NCI-H2081 (cell line): Measurements from ENCODE around the gene XPR1.
"Not testable (repeated sequence)": the region's sequence is repeated elsewhere in the genome, so short reads cannot be mapped to it uniquely, and the experiment has no call there.

Experiments used
- DNase-seq, 2 experiments: peaks; one replicate each; lab custom pipeline; 2025; lab: John Stamatoyannopoulos, UW

Gene XPR1

GRCh38 chr1:180722586-180722985 is 90.8 kb downstream of the XPR1 start:
- no peak for DNase-seq

DNA sequence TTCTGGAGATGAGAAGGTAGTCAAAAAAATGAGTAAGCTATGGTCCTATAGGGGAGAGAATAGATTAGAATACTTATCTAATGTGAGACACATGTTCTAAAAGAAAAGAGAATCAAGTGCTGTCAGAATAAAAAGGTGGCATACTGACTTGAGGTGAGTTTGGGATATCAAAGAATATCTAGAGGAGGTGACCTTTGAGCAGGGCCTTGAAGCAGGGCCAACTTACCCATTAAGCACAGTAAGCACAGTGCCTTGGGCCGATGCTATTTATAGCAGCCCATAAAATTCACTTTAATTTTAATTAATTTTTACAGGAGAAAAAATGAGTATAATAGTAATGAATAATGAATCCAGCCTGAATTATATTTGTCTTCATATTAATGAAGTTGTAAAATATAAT is 92.2 kb downstream of the XPR1 start:
- no peak for DNase-seq

DNA sequence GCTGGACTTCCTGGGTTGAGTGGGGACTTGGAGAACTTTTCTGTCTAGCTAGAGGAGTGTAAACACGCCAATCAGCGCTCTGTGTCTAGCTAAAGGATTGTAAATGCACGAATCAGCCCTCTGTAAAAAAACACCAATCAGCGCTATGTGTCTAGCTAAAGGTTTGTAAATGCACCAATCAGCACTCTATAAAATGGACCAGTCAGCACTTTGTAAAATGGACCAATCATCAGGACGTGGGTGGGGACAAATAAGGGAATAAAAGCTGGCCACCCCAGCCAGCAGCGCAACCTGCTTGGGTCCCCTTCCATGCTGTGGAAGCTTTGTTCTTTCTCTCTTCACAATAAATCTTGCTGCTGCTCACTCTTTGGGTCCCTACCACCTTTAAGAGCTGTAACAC is 94.2 kb downstream of the XPR1 start:
- not testable (repeated sequence) for DNase-seq

DNA sequence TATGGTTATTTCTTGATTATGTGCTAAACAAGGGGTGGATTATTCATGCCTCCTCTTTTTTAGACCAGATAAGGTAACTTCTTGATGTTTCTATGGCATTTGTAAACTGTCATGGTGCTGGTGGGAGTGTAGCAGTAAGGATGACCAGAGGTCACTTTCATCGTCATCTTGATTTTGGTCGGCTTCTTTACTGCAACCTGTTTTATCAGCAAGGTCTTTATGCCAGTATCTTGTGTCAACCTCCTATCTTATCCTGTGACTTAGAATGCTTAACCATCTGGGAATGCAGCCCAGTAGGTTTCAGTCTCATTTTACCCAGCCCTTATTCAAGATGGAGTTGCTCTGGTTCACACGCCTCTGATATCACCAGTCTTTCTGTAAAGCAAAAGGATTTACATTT is 95.9 kb downstream of the XPR1 start:
- DNase-seq, result not testable (repeated sequence)

- no peak for DNase-seq
Measured at GRCh38 chr1:180728472-180729106, 96.8 kb downstream of the XPR1 start.

DNA sequence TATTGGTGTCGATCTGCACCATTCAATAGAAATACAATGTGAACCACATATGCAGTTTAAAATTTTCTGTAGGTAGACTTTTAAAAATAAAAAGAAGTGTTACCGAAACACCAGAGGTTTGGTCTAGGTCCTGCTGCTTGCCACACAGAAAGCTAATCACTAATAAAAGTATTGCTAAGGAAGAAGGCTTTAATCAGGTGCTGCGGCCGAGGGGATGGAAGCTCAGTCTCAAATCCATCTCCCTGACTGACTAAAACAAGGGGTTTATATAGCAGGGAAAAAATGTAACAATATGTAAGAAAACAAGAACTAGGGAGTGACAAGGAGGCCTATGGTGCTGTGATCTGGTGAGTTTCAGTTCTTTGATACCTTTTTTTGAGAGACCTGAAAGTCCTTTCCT is 99.3 kb downstream of the XPR1 start:
- DNase-seq, result no peak

DNA sequence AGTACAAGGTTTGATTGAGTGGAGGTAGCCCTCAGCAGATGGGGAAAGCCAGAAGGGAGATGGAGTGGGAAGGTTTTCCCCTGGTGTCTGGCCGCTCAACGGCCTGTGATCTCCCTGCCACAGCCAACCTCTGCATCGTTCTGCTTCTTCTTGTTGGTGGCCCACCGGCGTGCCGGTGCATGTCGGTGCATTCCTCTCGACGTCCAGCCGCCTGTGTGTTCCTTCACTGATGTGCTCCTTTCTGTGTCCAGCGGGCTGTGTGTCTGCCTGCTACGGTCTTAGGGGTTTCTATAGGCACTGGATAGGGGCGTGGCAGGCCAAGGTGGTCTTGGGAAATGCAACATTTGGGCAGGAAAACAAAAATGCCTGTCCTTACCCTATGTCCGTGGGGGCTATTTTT is 101.0 kb downstream of the XPR1 start:
- DNase-seq, result no peak

DNA sequence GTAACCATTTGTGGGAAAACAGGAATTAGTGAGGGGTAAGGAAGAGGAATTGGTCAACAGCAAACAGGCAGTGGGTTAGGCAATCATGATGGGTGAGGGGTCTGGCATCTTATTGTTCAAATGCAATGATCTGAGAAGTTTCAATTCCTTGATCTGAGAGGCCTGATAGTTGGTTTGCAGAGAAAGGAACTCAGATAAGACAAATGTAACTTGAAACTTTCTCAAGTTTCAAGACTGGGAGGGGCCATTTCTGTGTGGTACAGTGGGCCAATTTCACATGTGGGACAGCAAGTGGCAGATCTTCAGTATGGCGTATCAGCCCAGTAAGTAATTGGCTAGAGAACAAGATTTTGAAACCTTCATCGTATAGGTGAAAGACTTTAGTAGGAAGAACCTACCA is 102.5 kb downstream of the XPR1 start:
- DNase-seq, result no peak

DNA sequence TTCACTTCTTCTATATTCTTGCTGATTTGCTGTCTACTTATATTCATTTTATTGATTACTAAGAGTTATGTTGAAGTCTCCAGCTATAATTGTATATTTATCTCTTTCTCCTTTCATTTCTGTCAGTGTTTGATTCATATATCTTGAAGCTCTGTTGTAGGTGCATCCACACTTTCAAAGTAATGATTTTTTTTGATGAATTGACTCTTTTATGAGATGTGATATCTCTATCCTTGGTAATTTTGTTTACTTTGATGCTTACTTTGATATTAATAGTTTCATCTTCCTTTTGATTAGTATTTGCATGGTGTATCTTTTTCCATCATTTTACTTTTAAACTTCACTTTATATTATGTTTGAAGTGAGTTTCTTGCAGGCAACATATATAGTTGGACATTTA is 110.8 kb downstream of the XPR1 start:
- DNase-seq, result no peak

- no peak for DNase-seq
Measured at GRCh38 chr1:180743868-180744267, 112.0 kb downstream of the XPR1 start.

- no peak for DNase-seq
Measured at GRCh38 chr1:180745098-180745497, 113.3 kb downstream of the XPR1 start.

- DNase-seq, result no peak
Measured at GRCh38 chr1:180751921-180752320, 120.1 kb downstream of the XPR1 start.

DNA sequence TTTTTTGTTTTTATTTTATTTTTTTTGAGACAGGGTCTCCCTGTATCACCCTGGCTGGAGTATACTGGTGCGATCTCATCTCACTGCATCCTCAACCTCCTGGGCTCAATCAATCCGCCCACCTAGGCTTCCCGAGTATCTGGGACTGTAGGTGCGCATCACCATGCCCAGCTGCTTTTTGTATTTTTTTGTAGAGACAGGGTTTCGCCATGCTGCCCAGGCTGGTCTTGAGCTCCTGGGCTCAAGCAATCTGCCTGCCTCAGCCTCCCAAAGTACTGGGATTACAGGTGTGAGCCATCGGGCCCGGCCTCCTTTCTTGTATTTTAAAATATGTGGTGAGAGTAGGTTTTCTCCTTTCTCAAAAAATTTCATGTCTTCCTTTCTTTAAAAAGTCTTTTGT is 122.6 kb downstream of the XPR1 start:
- DNase-seq, result no peak

- no peak for DNase-seq
Measured at GRCh38 chr1:180757657-180758056, 125.8 kb downstream of the XPR1 start.

- no peak for DNase-seq
Measured at GRCh38 chr1:180762796-180763195, 131.0 kb downstream of the XPR1 start.

DNA sequence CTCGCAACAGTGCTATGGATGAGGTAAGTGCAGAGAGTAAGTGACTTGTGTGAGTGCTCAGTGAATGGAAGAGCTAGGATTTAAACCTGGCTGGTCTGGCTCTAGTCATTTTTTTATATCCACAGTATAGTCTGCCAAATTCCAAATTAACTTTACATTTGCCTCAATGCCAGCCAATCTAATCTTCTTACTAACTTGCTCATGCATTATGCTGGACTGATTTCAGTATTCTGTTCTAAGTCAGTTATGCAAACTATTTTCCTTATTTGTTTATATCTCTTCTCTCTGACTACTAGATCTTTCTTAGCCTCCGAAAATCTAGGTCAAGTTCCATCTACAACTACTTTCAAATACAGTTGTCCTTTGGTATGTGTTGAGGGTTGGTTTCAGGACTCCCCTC is 133.3 kb downstream of the XPR1 start:
- DNase-seq, result no peak

GRCh38 chr1:180769889-180770288 is 138.1 kb downstream of the XPR1 start:
- DNase-seq, result no peak

GRCh38 chr1:180773210-180773865 is 141.5 kb downstream of the XPR1 start:
- no peak for DNase-seq

GRCh38 chr1:180775801-180776200 is 144.0 kb downstream of the XPR1 start:
- DNase-seq, result no peak

- no peak for DNase-seq
Measured at GRCh38 chr1:180777072-180777689, 145.4 kb downstream of the XPR1 start.

DNA sequence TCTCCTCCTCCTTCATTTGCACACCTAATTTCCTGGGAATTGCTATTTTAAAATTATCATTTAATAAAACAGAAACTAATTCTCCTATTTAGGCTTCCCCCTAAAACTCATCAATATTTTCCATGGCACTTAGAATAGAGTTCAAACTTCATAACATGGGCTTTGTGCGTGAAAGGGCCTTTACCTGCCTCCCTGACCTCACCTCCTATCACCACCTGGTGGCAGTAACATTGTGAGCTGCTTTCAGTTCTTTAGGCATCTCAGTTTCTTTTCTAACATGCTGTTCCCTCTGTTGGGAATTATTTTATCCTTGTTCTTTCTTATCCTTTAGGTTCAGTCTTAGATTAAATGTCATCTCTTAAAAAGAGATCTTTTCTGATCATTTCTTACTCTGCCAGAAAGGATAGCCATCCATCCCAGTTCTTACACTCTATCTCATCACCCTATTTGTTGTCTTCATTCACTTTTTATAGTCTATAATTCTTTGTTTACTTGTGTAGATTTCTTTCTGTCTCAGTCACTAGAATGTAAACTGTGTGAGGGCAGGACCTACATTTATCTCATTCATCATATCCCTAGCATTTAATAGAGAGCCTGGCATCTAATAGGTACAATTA is 147.1 kb downstream of the XPR1 start:
- DNase-seq, result peak in 1 of 2 experiments; percentile 26

- no peak for DNase-seq
Measured at GRCh38 chr1:180779584-180779983, 147.8 kb downstream of the XPR1 start.

DNA sequence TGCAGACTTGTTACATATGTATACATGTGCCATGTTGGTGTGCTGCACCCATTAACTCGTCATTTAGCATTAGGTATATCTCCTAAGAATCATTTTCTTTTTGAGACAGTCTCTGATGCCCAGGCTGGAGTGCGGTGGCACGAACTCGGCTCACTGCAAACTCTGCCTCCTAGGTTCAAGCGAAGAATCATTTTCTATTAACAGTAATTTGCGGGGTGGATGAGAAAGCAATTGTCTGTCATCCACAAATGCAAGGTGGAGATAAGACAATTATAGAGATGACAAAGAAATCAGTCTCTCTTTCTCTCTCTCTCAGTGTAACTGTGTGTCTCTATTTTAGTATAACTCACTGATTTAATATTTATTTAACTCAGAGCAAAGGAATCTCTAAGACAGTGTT is 149.9 kb downstream of the XPR1 start:
- no peak for DNase-seq
